Vagina (tissue), 2 donors: ENCODE data around the gene CRLF3.

ENCODE experiments used
- POLR2AphosphoS5 ChIP-seq, 2 donors: sonication (generic); formaldehyde crosslinking; IDR thresholded peaks; one replicate each; pipeline ENCODE4 v1.9.0; 2017; ENCODE audit warnings: antibody characterized with exemption in 2 of 2, mild to moderate bottlenecking in 2 of 2, low read depth in 1 of 2; ENCODE audit not compliant: insufficient read depth in 1 of 2
- TF ChIP-seq, protein P1 (sequence below), 3 experiments: fragments of 450-650 bp in 2 of 3; fragments of 200-600 bp in 1 of 3; sonication (generic) in 1 of 3; IDR thresholded peaks; one replicate each; pipeline ENCODE4 v1.5.1; 2017 to 2019; ENCODE audit warnings: antibody characterized with exemption in 3 of 3, mild to moderate bottlenecking in 2 of 3, moderate library complexity in 2 of 3

DNA sequence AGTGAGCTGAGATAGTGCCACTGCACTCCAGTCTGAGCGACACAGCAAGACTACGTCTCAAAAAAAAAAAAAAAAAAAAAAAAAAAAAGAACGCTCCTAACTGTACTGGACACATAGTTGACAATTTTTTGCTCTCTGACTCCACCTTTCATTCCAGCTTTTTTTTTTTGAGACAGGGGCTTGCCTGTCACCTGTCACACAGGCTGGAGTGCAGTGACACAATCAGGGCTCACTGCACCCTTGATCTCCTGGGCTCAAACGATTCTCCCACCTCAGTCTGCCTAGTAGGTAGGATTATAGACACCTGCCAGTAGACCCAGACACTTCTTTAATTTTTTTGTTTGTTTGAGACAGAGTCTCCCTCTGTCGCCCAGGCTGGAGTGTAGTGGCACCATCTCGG, 2.6 kb upstream of the CRLF3 start:
- TF ChIP-seq, protein P1, sequence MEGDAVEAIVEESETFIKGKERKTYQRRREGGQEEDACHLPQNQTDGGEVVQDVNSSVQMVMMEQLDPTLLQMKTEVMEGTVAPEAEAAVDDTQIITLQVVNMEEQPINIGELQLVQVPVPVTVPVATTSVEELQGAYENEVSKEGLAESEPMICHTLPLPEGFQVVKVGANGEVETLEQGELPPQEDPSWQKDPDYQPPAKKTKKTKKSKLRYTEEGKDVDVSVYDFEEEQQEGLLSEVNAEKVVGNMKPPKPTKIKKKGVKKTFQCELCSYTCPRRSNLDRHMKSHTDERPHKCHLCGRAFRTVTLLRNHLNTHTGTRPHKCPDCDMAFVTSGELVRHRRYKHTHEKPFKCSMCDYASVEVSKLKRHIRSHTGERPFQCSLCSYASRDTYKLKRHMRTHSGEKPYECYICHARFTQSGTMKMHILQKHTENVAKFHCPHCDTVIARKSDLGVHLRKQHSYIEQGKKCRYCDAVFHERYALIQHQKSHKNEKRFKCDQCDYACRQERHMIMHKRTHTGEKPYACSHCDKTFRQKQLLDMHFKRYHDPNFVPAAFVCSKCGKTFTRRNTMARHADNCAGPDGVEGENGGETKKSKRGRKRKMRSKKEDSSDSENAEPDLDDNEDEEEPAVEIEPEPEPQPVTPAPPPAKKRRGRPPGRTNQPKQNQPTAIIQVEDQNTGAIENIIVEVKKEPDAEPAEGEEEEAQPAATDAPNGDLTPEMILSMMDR (IDR thresholded peaks at IDR 0.05): no peak
- TF ChIP-seq POLR2AphosphoS5 (IDR thresholded peaks at IDR 0.05; ENCODE audit: insufficient read depth in 1 of 2, low read depth in 1 of 2): no peak
